Measurements from ENCODE around the gene SLC24A1.

Gene SLC24A1

DNA sequence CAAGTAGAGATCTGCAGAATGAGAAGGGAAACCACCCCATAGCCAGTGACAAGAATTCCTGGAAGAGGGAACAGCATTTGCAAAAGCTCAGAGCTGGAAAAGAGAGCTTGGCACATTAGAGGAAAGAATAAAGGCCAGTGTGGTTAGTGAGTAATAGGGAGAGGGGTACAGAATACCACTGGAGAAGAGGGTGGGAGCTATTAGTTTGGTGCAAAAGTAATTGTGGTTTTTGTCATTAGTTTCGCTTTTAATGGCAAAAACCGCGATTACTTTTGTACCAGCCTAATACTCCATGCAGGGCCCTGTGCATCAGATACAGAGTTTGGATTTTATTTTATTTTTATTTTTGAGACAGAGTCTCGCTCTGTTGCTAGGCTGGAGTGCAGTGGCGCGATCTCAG is 9.8 kb downstream of the SLC24A1 start:
- peak; percentile 66 for FAIRE-seq
- no peak for TF ChIP-seq POU2F2 (IDR thresholded peaks at IDR 0.05; ENCODE audit: low read depth, low read length)
- no peak for TF ChIP-seq POLR2A (IDR thresholded peaks at IDR 0.05; ENCODE audit: low read depth, low read length)
- TF ChIP-seq PAX5 (IDR thresholded peaks at IDR 0.05; ENCODE audit: insufficient read depth, low read length, severe bottlenecking) = no peak
- TF ChIP-seq SPI1 (IDR thresholded peaks at IDR 0.05; ENCODE audit: low read depth, low read length) = no peak
- no peak for TF ChIP-seq POLR2AphosphoS5 (IDR thresholded peaks at IDR 0.05; ENCODE audit: low read depth, low read length)
- no peak for TF ChIP-seq TAF1 (IDR thresholded peaks at IDR 0.05; ENCODE audit: low read depth, low read length)
- no peak for DNase-seq (ENCODE audit: insufficient read length, low spot score)

DNA sequence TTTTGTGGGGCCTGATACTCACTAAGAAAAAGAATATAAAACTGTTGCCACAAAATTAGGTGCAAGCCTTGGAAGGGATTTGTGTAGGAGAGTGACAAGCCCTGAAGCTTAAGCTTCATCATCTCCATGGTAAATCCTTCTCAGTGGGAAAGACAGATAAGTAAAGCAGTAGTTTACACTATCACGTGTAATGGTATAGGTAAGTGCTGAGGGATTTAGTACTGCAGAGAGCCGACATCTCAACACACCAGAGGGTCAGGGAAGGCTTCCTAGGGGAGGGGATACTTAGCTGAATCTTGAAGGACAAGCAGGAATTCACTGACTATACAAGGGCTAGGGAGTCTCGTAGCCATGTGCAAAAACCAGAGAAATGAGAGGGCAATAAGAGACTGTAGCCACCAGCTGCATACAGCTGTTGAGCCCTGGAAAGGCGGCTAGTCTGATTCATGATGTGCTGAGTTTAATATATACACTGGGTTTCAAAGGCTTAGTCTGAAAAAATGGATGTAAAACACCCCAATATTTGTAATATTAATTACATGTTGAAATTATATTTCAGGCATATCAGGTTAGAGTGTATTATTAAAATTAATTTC is 11.1 kb downstream of the SLC24A1 start:
- FAIRE-seq (no peak), DNase-seq (ENCODE audit: insufficient read length, low spot score) (no peak)
- TF ChIP-seq POLR2AphosphoS5 (IDR thresholded peaks at IDR 0.05; ENCODE audit: low read depth, low read length) (no peak), SPI1 (IDR thresholded peaks at IDR 0.05; ENCODE audit: low read depth, low read length) (no peak), PAX5 (IDR thresholded peaks at IDR 0.05; ENCODE audit: insufficient read depth, low read length, severe bottlenecking) (no peak), POU2F2 (IDR thresholded peaks at IDR 0.05; ENCODE audit: low read depth, low read length) (no peak), POLR2A (IDR thresholded peaks at IDR 0.05; ENCODE audit: low read depth, low read length) (no peak)

DNA sequence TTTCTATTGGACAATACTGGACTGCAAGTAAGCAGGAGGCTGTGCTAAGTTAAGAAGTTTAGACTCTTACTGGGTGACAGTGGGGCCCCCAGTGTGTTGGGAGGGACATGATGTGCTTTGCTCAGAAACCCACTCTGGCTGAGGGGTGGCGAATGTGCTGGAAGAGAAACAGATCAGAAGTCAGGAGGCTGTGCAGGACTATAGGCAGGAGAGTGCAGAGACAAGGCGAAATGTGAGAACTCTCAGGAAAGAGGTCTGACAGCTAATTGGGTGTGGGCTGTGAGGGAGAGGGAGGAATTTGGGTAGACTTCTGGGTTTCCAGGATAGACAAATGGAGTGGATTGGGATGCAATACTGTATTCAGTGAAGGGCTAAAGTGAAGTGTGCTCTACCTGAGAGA is 12.0 kb downstream of the SLC24A1 start:
- TF ChIP-seq SPI1 (IDR thresholded peaks at IDR 0.05; ENCODE audit: low read depth, low read length) (no peak), PAX5 (IDR thresholded peaks at IDR 0.05; ENCODE audit: insufficient read depth, low read length, severe bottlenecking) (no peak), POLR2AphosphoS5 (IDR thresholded peaks at IDR 0.05; ENCODE audit: low read depth, low read length) (no peak), POU2F2 (IDR thresholded peaks at IDR 0.05; ENCODE audit: low read depth, low read length) (no peak), POLR2A (IDR thresholded peaks at IDR 0.05; ENCODE audit: low read depth, low read length) (no peak), TAF1 (IDR thresholded peaks at IDR 0.05; ENCODE audit: low read depth, low read length) (no peak)
- DNase-seq (ENCODE audit: insufficient read length, low spot score) = no peak
- FAIRE-seq = no peak

DNA sequence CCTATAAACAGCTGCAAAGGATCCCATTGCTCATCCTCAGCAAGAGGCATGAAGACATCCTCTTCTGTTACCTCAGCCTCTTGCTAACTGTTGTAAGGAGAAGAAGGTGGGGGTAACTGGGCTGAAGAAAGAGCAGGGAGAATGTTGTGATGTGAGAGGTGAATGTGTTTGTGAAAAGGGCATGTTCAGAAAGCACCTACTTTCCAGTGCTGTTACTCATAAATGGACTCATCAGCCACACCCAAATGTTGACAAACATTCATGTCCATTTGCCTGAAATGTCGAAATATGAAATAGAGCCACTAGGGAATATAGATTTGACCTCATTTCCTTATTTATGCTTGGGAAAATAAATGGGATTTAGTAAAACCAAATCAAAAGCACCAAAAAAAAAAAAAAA is 12.6 kb downstream of the SLC24A1 start:
- FAIRE-seq (no peak), DNase-seq (ENCODE audit: insufficient read length, low spot score) (no peak)
- TF ChIP-seq PAX5 (IDR thresholded peaks at IDR 0.05; ENCODE audit: insufficient read depth, low read length, severe bottlenecking) = no peak
- no peak for TF ChIP-seq POU2F2 (IDR thresholded peaks at IDR 0.05; ENCODE audit: low read depth, low read length)
- no peak for TF ChIP-seq TAF1 (IDR thresholded peaks at IDR 0.05; ENCODE audit: low read depth, low read length)
- TF ChIP-seq POLR2AphosphoS5 (IDR thresholded peaks at IDR 0.05; ENCODE audit: low read depth, low read length) = no peak
- no peak for TF ChIP-seq SPI1 (IDR thresholded peaks at IDR 0.05; ENCODE audit: low read depth, low read length)
- no peak for TF ChIP-seq POLR2A (IDR thresholded peaks at IDR 0.05; ENCODE audit: low read depth, low read length)

DNA sequence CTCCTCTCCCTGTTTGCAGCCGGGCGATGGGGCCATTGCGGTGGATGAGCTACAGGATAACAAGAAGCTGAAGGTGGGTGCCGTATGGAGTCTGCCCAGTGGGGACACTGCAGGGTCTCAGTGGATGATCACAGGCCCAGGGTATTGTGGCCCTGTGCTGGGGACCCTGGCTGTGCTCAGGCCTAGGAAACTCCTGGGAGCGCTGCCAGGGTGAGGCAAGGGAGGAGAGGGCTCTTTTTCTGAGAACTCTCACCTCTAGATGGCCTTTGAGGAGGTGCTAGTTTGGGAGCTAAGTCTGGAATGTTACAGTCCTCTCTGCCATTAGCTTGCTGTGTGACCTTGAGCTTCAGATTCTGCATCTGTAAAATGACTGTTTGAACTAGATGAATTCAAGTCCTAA is 16.4 kb downstream of the SLC24A1 start:
- DNase-seq (ENCODE audit: insufficient read length, low spot score) (no peak), FAIRE-seq (no peak)
- TF ChIP-seq PAX5 (IDR thresholded peaks at IDR 0.05; ENCODE audit: insufficient read depth, low read length, severe bottlenecking) (no peak), POLR2AphosphoS5 (IDR thresholded peaks at IDR 0.05; ENCODE audit: low read depth, low read length) (0 out of 2 replicates have a peak, but pooled peaks have one; percentile 21)

DNA sequence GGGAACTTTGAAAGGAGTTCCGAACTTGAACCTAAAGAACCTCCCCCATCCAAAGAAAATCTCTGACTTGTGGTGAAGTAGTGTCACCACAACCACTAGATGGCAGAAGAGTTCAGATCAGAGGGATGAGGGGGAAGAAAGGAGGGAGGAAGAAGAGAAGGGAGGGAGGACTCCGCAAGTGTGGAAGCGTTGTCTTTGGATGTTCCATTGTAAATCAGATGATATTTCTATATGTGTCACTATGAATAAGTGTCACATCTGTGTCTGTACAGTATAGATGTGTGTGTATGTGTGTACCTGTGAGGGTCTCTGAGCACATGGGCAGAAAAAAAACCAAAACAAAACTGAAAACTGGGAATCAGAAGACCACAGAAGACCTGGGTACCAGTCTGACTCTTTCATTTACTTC is 16.9 kb downstream of the SLC24A1 start:
- TF ChIP-seq SPI1 (IDR thresholded peaks at IDR 0.05; ENCODE audit: low read depth, low read length) (no peak), PAX5 (IDR thresholded peaks at IDR 0.05; ENCODE audit: insufficient read depth, low read length, severe bottlenecking) (no peak), POLR2AphosphoS5 (IDR thresholded peaks at IDR 0.05; ENCODE audit: low read depth, low read length) (no peak; the same call in 1 of the 2 replicates), POLR2A (IDR thresholded peaks at IDR 0.05; ENCODE audit: low read depth, low read length) (no peak; the same call in 1 of the 2 replicates), TAF1 (IDR thresholded peaks at IDR 0.05; ENCODE audit: low read depth, low read length) (no peak), POU2F2 (IDR thresholded peaks at IDR 0.05; ENCODE audit: low read depth, low read length) (no peak)
- peak; percentile 71 for FAIRE-seq
- peak; percentile 43 for DNase-seq (ENCODE audit: insufficient read length, low spot score)

DNA sequence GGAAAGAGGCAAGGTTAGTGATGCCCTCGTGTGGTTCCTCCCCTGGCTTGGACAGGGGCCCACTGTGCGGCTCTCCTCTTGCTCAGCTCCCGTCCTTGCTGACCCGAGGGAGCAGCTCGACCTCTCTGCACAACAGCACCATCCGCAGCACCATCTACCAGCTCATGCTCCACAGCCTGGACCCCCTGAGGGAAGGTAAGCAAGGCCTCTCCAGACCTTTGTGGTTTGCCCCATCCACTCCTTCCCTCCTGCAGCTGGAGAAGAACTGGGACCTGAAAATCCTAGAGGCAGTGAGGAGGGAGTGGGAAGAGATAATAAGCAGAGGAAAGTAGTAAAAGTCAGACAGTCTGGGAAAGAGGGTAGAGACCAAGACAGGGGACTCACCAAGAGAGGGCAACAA is 17.8 kb downstream of the SLC24A1 start:
- DNase-seq (ENCODE audit: insufficient read length, low spot score) (no peak), FAIRE-seq (no peak)
- TF ChIP-seq POLR2AphosphoS5 (IDR thresholded peaks at IDR 0.05; ENCODE audit: low read depth, low read length) = no peak
- TF ChIP-seq TAF1 (IDR thresholded peaks at IDR 0.05; ENCODE audit: low read depth, low read length) = no peak
- TF ChIP-seq POLR2A (IDR thresholded peaks at IDR 0.05; ENCODE audit: low read depth, low read length) = no peak
- TF ChIP-seq PAX5 (IDR thresholded peaks at IDR 0.05; ENCODE audit: insufficient read depth, low read length, severe bottlenecking) = no peak
- TF ChIP-seq POU2F2 (IDR thresholded peaks at IDR 0.05; ENCODE audit: low read depth, low read length) = no peak
- TF ChIP-seq SPI1 (IDR thresholded peaks at IDR 0.05; ENCODE audit: low read depth, low read length) = no peak

DNA sequence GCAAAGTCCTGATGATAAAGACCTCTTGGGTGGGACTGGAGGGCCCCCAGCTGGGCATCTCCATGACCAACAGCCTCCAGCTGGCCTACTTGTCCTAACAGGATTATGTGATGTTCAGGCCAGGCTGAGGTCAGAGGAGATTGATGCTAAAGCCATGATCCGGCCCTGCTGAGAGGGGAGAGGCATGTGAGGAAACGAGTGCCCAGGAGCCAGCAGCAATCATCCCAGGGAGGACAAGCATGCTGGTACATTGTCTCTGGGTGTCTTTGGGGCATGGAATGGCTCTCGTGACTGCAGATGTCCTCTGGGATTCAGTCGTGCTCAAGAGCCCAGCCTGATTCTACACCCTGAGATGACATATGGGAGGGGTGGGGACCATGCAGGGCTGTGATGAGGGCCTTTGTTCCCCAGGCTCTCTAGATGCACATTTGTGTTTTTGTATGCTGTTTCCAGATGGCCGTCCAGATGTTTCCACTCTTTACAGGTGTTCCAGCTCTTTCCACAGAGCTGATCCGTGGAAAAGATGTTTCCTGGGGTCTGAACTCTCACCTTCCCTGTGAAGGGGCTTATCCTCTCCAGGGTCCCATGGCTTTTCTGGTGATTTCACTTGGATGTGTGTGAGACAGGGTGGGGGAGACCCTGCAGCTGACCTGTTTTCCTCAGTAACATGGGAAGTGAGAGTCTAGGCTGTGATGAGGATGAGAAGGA is 20.2 kb downstream of the SLC24A1 start:
- FAIRE-seq (no peak), DNase-seq (ENCODE audit: insufficient read length, low spot score) (no peak)
- TF ChIP-seq SPI1 (IDR thresholded peaks at IDR 0.05; ENCODE audit: low read depth, low read length) = no peak
- TF ChIP-seq POLR2A (IDR thresholded peaks at IDR 0.05; ENCODE audit: low read depth, low read length) = peak; percentile 75
- peak; percentile 85 for TF ChIP-seq POLR2AphosphoS5 (IDR thresholded peaks at IDR 0.05; ENCODE audit: low read depth, low read length)
- TF ChIP-seq PAX5 (IDR thresholded peaks at IDR 0.05; ENCODE audit: insufficient read depth, low read length, severe bottlenecking) = no peak
- TF ChIP-seq POU2F2 (IDR thresholded peaks at IDR 0.05; ENCODE audit: low read depth, low read length) = no peak

DNA sequence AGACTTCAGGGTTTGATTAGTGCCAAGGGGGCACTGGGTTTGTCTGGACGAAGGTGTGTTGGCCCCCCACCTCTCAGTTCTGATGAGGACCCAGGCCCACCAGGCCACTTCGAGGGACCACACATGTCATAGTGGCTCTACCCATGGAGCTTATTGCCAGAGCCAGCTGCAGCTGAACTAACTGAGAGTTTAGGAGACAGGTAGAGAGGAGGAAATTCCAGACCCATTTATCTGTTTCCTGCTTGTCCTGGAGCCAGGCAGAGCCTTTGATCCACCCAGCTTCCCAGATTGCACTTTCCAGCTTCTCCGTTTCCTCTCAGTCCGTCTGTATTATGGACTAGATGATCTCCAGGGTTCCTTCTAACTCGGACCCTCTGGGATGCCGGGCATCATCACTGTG is 20.9 kb downstream of the SLC24A1 start:
- FAIRE-seq (no peak), DNase-seq (ENCODE audit: insufficient read length, low spot score) (no peak)

More for the DNA sequence above, 20.9 kb downstream of the SLC24A1 start:
- TF ChIP-seq POLR2A (IDR thresholded peaks at IDR 0.05; ENCODE audit: low read depth, low read length) (no peak), POU2F2 (IDR thresholded peaks at IDR 0.05; ENCODE audit: low read depth, low read length) (no peak), TAF1 (IDR thresholded peaks at IDR 0.05; ENCODE audit: low read depth, low read length) (no peak), SPI1 (IDR thresholded peaks at IDR 0.05; ENCODE audit: low read depth, low read length) (no peak), POLR2AphosphoS5 (IDR thresholded peaks at IDR 0.05; ENCODE audit: low read depth, low read length) (peak; percentile 53; the same call in 1 of the 2 replicates), PAX5 (IDR thresholded peaks at IDR 0.05; ENCODE audit: insufficient read depth, low read length, severe bottlenecking) (no peak)

Measured in GM12891 (cell line).